Stimulated activated CD4-positive, alpha-beta T cell treated with anti-CD3 and anti-CD28 coated beads, Interleukin-4, amount 100 ng/mL, for 24 hours (primary cell): ENCODE measurements around the gene THRSP.
"Not testable (repeated sequence)": the region's sequence is repeated elsewhere in the genome, so short reads cannot be mapped to it uniquely, and the experiment has no call there.

Source experiments
- DNase-seq: peaks from one replicate; pipeline ENCODE4 v3.0.0-alpha.2; 2020

Gene THRSP, protein sequence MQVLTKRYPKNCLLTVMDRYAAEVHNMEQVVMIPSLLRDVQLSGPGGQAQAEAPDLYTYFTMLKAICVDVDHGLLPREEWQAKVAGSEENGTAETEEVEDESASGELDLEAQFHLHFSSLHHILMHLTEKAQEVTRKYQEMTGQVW

DNA sequence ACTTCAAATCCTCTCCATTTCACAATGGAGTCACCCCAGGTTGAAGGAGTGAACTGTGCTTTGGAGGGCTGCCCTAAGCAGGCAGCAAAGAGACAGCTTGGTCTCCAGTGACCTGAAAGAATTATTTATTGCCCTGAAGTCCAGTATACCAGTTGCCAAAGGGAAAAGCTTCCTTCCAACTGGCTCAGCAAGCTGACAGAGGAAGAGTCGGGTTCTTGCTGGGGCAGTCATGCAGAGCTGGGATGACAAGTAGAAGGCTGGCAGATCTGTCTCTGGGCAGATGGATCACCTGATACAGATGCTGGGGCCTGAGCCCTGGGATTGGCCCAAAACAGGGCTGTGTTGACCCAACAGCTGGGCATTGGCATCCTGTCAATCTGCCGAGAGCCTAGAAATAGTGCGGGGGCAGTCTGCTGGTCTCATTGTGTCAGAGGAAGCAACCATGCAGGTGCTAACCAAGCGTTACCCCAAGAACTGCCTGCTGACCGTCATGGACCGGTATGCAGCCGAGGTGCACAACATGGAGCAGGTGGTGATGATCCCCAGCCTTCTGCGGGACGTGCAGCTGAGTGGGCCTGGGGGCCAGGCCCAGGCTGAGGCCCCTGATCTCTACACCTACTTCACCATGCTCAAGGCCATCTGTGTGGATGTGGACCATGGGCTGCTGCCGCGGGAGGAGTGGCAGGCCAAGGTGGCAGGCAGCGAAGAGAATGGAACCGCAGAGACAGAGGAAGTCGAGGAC, at the start of gene THRSP:
Gene THRSP (plus strand): TSS at position 422 of the 742 bp plus-strand sequence. CDS start 21 bp downstream, at position 443.
- DNase-seq: no peak

- DNase-seq: not testable (repeated sequence)
These were observed 48.6 kb upstream of the THRSP start for GRCh38 chr11:78014937-78015520.

- no peak for DNase-seq
These were observed 47.8 kb upstream of the THRSP start for GRCh38 chr11:78015878-78016277.

DNA sequence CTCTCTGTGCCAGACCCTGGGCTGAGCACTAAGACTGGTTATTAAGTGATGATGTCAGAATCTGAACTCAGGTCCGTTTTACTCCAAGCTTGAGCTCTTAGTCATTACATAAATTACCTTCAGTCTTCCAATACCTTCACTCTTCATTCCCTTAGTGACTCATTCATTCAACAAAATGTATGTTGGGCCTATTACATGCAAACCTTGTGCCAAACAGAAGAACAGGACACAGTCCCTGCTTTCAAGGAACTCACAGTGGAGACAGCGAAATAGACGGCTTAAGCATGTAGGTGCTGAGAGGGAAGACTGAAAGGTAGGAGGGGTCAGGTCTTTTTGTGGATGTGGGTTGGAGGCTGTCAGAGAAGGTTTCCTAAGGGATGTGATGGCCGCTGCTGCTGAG, 43.9 kb upstream of the THRSP start:
- DNase-seq: no peak

- DNase-seq: no peak
These were observed 43.4 kb upstream of the THRSP start for GRCh38 chr11:78020246-78020645.

DNA sequence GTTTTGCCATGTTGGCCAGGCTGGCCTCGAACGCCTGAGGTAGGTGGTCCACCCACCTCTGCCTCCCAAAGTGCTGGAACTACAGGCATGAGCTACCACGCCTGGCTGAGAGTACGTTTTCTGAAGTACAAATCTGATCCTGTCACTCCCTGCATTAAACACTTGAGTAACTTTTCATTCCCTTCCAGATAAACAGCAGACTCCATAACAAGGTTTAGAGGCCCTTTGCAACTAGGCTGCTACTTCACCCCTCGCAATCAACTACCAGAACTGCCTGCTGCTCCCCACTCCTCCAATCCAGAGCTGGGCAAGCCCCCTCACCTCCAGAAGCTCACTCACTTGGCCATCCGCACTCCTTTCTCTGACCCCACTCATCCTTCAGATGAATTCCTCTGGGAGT, 42.0 kb upstream of the THRSP start:
- no peak for DNase-seq

DNA sequence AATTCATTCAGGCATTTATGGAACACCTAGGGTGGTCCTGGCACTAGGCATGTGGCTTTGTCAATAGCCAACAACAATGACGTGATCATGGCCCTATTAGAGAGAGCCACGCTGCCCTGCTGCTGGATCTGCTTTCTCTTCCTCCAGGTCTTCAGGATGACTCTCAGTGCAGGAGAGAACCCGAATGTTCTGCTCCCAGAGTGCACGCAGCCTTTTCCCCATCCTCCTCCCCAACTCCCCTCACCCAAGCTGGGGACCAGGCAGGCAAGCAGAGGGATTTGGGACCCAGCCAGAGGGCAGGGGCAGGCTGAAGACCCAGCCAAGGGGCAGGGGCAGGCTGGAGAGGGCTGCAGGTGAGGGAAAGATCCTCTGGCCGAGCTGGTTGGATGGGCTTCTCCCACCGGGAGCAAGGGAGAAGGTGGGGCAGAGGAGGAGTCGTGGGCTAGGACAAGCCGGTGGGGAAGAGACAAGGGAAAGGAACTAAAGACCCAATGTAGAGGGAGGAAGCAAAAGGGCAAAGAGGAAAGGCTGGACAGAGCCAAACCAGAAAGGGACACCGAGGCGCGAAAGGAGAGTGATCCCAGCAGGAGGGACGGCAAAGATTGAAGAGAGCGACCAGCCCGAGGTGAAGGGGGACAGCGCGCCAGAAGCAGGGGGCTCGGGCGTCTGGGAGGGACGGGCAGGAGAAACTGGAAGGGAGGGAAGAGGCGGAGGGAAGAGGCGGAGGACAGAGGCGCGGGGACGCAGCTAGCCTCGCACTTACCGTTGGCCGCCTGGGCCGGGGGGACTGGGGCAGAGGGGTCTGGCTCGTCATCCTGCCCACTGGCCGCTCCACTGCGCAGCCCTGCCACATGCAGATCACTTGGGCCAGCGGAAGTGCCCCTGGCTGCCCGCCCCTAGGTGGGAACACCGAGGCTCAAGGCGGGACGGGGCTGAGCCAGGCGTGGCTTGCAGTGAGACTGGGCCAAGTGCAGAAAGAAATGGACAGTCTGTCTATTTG, 41.0 kb upstream of the THRSP start, which contains the start of gene KCTD14:
Gene KCTD14 (minus strand): TSS at position 880 of the 1,000 bp plus-strand sequence. CDS start 27 bp downstream, at position 853.
- DNase-seq: no peak

DNA sequence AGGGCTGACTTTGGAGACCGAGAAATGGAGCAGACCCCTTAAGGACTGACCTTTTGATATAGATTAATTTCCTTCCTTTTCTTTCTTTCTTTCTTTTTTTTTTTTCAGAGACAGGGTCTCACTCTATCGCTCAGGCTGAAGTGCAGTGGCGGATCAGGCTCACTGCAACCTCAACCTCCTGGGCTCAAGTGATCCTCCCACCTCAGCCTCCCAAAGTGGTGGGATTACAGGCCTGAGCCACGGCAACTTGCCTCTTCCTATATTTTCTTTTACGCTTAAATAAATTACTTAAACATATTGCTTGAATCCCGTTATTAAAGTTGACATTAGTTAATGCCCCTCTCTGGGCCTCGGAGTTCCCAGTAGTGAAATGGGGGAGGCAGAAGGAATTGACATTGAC, 40.2 kb upstream of the THRSP start:
- DNase-seq: no peak

GRCh38 chr11:78025378-78025777, 38.3 kb upstream of the THRSP start:
- DNase-seq: no peak

DNA sequence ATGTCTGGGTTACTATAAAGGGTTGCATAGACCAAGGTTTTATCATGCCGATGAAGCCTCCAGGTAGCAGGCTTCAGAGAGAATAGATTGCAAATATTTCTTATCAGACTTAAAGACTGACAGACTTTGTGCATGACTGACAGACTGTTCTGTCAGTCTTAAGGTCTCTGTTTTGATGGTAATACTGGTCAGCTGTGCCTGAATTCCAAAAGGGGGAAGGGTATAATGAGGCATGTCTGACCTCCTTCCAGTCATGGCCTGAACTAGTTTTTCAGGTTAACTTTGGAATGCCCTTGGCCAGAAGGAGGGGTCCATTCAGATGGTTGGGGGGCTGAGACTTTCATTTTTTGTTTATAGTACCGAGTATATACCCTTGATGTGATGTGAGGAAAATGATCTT, 35.9 kb upstream of the THRSP start:
- DNase-seq: no peak

- DNase-seq: not testable (repeated sequence)
These were observed 35.2 kb upstream of the THRSP start for GRCh38 chr11:78028423-78028822.

GRCh38 chr11:78030429-78031325, 33.0 kb upstream of the THRSP start:
- DNase-seq: no peak

DNA sequence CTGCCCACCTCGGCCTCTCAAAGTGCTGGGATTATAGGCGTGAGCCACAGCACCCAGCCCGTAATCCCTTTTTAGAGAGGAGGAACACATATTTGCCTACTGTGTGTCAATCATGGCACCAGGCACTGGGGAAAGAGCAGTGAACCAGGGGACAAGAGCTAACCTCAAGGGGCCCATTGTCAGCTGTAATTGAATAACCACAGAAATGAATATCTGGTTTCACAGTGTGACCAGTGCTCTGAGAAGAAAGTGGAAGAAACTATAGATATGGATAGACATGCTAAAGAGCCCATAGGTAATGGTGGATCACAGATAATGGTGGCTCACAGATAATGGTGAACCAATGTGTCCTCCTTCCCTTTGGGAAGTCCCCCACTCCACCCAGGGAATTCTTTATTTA, 32.0 kb upstream of the THRSP start:
- DNase-seq: no peak

GRCh38 chr11:78032090-78032489, 31.6 kb upstream of the THRSP start:
- DNase-seq: no peak

DNA sequence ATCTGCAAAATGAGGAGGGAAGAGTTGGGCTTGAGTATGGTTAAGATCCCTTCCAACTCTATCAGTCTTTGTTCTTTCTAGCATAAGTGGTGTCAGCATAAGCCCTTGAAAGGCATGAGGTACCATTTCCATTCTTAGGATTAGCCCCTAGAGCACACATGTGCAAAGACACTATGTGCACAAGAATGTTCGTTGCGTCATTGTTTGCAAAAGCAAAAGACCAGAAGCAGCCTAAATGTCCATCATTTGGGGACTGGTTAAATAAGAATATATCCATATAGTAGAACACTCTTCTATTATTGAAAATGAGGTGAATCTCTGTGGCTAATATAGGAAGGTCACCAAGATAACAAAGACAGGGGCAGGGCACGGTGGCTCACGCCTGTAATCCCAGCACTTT, 30.6 kb upstream of the THRSP start:
- no peak for DNase-seq

DNA sequence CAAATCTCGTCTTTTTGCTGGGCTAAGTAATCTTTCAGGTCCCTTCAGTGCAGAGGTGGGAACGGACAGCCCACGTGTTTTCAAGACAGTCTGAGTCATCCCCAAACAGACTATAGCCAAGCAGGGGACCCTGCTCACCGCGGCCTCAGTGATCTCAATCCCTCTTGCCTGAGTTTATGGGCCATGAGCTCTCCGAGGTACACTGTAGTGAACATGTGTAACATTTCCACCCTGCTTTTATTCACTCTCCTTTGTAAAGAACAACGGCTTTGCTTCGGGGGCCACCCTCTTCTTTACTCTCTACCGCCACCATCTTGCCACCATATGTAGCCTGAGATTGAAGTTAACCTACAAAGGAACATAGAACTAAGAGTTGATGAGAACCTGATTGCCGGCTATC, 29.0 kb upstream of the THRSP start:
- no peak for DNase-seq

GRCh38 chr11:78036313-78036712, 27.3 kb upstream of the THRSP start:
- no peak for DNase-seq

GRCh38 chr11:78037056-78037455, 26.6 kb upstream of the THRSP start:
- DNase-seq: no peak

DNA sequence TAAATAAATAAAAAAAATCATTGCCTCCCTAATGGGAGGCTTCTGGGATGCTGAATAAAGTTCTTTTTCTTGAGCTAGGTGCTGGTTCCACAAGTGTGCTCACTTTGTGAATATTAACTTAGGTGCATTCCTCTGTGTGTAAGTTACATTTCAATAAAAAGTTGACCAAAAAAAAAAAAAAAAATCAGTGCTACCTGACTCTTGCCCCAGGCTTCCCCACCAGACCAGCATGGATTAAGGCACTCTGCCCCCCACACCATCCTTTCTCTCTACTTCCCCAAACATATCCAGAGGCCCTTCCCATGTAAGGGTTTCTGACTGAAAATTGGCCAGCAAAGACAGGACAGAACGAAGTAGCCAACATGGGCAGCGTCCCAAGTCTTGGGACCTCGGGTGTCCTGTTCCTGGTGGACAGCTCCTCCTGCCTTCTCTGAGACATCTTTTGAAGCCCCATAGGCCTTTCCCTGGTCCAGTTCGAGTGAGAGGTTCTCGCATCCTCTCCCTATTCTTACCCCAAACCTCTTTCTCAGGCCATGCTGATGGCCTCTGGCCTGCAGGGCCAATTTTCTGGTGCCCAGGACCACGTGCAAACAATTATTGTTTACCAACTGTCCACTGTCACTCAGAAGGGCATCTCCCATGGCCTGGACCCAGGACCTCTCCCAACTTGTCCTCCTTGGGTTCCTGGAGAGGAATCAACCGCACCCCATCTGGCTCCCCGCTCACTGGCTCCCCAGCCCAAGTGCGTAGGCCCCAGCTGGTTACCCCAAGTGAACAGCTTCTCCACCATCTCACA, 25.6 kb upstream of the THRSP start:
- DNase-seq: no peak

DNA sequence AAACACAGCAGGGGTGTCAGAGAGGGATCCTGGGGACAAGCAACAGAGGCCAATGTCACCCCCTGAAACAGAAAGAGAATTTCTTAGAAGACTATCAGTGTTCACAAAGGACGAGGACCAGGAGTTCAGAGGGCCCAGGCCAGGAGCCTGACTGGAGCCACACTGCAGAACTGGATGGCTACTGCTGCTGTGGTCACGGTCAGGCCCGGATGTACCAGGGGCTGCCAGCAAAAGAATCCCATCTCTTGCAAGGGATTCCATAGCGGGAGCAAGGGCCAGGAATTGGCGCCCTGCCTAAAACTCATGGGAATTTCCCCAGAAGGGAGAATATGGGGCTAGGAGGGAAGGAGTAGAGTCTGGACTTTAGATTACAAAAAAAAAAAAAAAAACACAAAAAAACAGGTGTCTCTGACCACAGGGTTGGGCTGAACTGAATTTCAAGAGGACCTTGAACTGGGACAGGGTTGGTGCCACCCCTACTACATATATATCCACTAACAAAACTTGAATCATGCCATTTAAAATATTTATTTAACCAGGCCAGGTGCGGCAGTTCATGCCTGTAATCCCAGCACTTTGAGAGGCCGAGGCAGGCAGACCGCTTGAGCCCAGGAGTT, 24.9 kb upstream of the THRSP start:
- DNase-seq: no peak
